OCI-LY3 (cell line): Measurements from ENCODE around the gene JARID2.

ENCODE experiments used
- H2AFZ ChIP-seq: fragments of 200-600, 300-600 bp; shearing (Covaris generic); 2 replicates; pipeline ENCODE4 v1.6.0; 2014; ENCODE audit warnings: antibody characterized with exemption, low read depth, low read length
- H3K27ac ChIP-seq: fragments of 200-600, 300-600 bp; sonication (generic); 2 replicates; pipeline ENCODE4 v1.5.1; 2014; ENCODE audit warnings: mild to moderate bottlenecking, low read length, moderate library complexity, mixed read lengths
- H3K27me3 ChIP-seq: fragments of 200-600, 300-600 bp; sonication (generic); 2 replicates; pipeline ENCODE4 v1.6.1; 2014; ENCODE audit warnings: low read depth, low read length, mixed read lengths
- H3K36me3 ChIP-seq: fragments of 200-600, 300-600 bp; sonication (generic); replicated peaks from 2 replicates; pipeline ENCODE3; 2014; ENCODE audit warnings: low read depth, low read length, mixed read lengths
- H3K4me1 ChIP-seq: fragments of 300-600, 200-600 bp; sonication (generic); 2 replicates; pipeline ENCODE4 v1.6.1; 2014; ENCODE audit warnings: low read length, mixed read lengths
- H3K4me2 ChIP-seq: fragments of 200-600, 300-600 bp; sonication (generic); 2 replicates; pipeline ENCODE4 v1.6.1; 2014; ENCODE audit warnings: low read length, mixed read lengths
- H3K4me3 ChIP-seq: fragments of 300-600, 200-600 bp; sonication (generic); 2 replicates; pipeline ENCODE4 v1.5.1; 2014; ENCODE audit warnings: antibody characterized with exemption, mild to moderate bottlenecking, low read length, moderate library complexity
- H3K79me2 ChIP-seq: fragments of 300-600, 200-600 bp; shearing (Covaris generic); 2 replicates; pipeline ENCODE4 v1.6.1; 2014; ENCODE audit warnings: mild to moderate bottlenecking, low read length, mixed read lengths
- H3K9ac ChIP-seq: fragments of 300-600, 200-600 bp; shearing (Covaris generic); 2 replicates; pipeline ENCODE4 v1.6.0; 2014; ENCODE audit warnings: mild to moderate bottlenecking, low read length, moderate library complexity
- H3K9me3 ChIP-seq: fragments of 200-600, 300-600 bp; shearing (Covaris generic); 2 replicates; pipeline ENCODE4 v1.6.1; 2014; ENCODE audit warnings: low read length, mixed read lengths; ENCODE audit not compliant: insufficient read depth
- H4K20me1 ChIP-seq: fragments of 200-600, 300-600 bp; sonication (generic); 2 replicates; pipeline ENCODE4 v1.6.1; 2016; ENCODE audit warnings: low read length, mixed read lengths; ENCODE audit not compliant: insufficient read depth
- EZH2phosphoT487 ChIP-seq: fragments of 200-600 bp; shearing (Covaris generic); IDR thresholded peaks from 2 replicates; pipeline ENCODE4 v1.6.1; 2018; ENCODE audit warnings: antibody characterized with exemption, mixed run types, low read depth
- TF ChIP-seq, protein P1 (sequence below): fragments of 200-600, 300-600 bp; sonication (generic); IDR thresholded peaks from 2 replicates; pipeline ENCODE4 v1.5.1; 2014; ENCODE audit warnings: antibody characterized with exemption, low read length, low read depth

JARID2 gene

DNA sequence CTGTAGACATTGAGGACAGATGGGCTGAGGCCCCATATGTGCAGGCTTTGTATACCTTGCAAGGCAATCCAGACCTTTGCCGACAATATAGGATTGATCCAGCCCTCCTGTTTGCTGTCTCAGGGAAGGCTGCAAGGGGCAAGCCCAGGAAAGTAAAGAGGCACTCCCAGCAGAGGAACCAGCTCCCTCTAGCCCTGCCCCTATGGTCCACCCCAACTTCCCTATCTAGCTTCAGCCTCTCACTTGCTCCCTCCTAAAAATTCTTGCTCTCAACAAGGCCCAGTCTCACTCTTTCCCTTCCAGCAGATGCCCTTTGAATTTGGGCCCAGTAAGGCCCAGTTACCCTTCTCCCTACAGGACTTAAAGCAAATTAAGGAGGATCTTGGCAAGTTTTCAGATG, 92.6 kb downstream of the JARID2 start:
- Histone ChIP-seq H3K4me2 (no peak overlapping the region), H3K36me3 (no peaks in the 10 kb centered on the region), H3K9ac (no peak overlapping the region), H2AFZ (no peak overlapping the region), H3K27me3 (no peaks in the 10 kb centered on the region), H3K4me3 (no peak overlapping the region), H3K79me2 (peaks cover 91% of the 10 kb centered on the region), H4K20me1 (peaks cover 74% of the 10 kb centered on the region), H3K27ac (no peak overlapping the region), H3K9me3 (no peaks in the 10 kb centered on the region), H3K4me1 (peaks cover 27% of the 10 kb centered on the region)
- no peak for TF ChIP-seq EZH2phosphoT487
- TF ChIP-seq, protein P1, sequence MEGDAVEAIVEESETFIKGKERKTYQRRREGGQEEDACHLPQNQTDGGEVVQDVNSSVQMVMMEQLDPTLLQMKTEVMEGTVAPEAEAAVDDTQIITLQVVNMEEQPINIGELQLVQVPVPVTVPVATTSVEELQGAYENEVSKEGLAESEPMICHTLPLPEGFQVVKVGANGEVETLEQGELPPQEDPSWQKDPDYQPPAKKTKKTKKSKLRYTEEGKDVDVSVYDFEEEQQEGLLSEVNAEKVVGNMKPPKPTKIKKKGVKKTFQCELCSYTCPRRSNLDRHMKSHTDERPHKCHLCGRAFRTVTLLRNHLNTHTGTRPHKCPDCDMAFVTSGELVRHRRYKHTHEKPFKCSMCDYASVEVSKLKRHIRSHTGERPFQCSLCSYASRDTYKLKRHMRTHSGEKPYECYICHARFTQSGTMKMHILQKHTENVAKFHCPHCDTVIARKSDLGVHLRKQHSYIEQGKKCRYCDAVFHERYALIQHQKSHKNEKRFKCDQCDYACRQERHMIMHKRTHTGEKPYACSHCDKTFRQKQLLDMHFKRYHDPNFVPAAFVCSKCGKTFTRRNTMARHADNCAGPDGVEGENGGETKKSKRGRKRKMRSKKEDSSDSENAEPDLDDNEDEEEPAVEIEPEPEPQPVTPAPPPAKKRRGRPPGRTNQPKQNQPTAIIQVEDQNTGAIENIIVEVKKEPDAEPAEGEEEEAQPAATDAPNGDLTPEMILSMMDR, result no peak

DNA sequence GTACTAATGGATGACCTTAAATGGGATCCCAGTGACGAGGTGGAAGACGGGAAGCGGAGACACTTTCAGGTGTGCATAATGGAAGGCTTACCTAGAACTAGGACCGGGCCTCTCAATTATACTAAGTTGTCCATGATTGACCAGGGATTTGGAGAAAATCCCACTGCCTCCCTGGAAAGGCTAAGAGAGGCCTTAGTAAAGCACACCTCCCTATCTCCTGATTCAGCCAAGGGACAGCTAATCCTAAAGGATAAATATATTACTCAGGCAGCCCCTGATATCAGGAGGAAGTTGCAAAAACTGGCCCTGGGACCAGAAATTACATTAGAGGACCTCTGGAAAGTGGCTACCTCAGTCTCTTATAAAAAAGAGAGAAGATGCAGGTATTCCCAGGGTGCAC, 93.2 kb downstream of the JARID2 start:
- no peak overlapping the region for H3K4me3 ChIP-seq
- no peak for TF ChIP-seq EZH2phosphoT487
- no peaks in the 10 kb centered on the region for H3K9me3 ChIP-seq
- no peaks in the 10 kb centered on the region for H3K36me3 ChIP-seq
- no peak overlapping the region for H2AFZ ChIP-seq
- H3K27me3 ChIP-seq, result no peaks in the 10 kb centered on the region
- H3K27ac ChIP-seq, result no peak overlapping the region
- no peak overlapping the region for H3K9ac ChIP-seq
- H3K79me2 ChIP-seq, result peaks cover 91% of the 10 kb centered on the region
- peaks cover 73% of the 10 kb centered on the region for H4K20me1 ChIP-seq
- H3K4me2 ChIP-seq, result no peak overlapping the region
- H3K4me1 ChIP-seq, result peaks cover 28% of the 10 kb centered on the region

DNA sequence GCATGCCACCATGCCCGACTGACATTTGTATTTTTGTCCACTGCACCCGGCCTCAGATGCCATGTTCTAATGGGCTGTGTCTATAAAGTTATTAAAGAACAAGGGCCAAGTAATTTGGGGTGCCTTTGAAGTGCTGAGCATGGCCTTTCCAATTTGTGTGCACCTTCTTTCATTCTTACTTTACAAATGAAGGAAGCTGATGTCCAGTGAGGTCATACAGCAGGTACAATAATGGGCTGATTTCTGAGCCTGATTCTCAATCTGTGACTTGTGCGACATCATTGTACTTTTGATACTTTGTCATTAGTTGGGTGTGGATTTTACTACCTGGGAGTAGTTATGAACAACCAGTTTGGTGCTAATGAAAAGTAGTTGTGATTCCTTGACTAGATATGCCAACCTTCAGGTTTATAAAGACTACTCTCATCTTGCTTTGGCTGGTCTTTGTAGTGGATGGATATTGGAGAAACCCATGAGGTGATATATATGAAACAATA, 94.3 kb downstream of the JARID2 start:
- no peak overlapping the region for H2AFZ ChIP-seq
- H3K4me3 ChIP-seq, result no peak overlapping the region
- peaks cover 71% of the 10 kb centered on the region for H4K20me1 ChIP-seq
- H3K4me1 ChIP-seq, result peaks cover 23% of the 10 kb centered on the region
- H3K36me3 ChIP-seq, result no peaks in the 10 kb centered on the region
- peaks cover 89% of the 10 kb centered on the region for H3K79me2 ChIP-seq
- H3K9me3 ChIP-seq, result no peaks in the 10 kb centered on the region
- TF ChIP-seq, protein P1, result no peak
- no peak for TF ChIP-seq EZH2phosphoT487
- no peak overlapping the region for H3K27ac ChIP-seq
- peak overlapping the region; percentile 33; the same call in 1 of the 2 replicates for H3K4me2 ChIP-seq
- H3K9ac ChIP-seq, result no peak overlapping the region
- no peaks in the 10 kb centered on the region for H3K27me3 ChIP-seq

DNA sequence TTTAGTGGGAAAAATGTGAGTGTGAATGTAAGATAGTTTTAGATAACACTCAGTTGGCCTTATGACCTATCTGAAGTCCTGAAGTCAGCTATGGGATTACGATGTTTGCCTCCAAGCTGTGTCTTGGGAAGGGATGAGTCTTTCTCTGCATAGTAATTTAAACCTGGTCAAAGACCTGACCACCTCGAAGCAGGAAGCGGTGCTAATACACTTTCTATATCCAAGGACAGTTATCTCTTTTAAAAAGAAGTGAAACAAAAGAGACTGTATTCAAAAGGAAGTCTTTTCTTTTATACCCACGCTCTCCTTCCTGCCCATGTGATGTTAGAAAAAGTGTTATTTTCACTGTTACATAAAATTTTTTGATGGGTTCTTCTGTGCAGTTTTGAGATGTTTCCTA, 94.9 kb downstream of the JARID2 start:
- Histone ChIP-seq H3K4me2 (peak overlapping the region; percentile 33), H2AFZ (no peak overlapping the region), H3K36me3 (no peaks in the 10 kb centered on the region), H3K9ac (no peak overlapping the region), H3K4me1 (peaks cover 18% of the 10 kb centered on the region), H3K4me3 (no peak overlapping the region), H3K27ac (no peak overlapping the region), H3K9me3 (no peaks in the 10 kb centered on the region), H3K27me3 (no peaks in the 10 kb centered on the region), H3K79me2 (peaks cover 88% of the 10 kb centered on the region), H4K20me1 (peaks cover 70% of the 10 kb centered on the region)
- TF ChIP-seq, protein P1, result no peak
- no peak for TF ChIP-seq EZH2phosphoT487
